Muscle of leg (tissue), 16 donors: ENCODE measurements around the gene MRPL48. TPM values are rescaled to one million over a fixed set of nuclear protein-coding genes. Genes with fewer than 3 reads are reported as not detected.
"Not testable (repeated sequence)": the region's sequence is repeated elsewhere in the genome, so short reads cannot be mapped to it uniquely, and the experiment has no call there.

Experiments used
- DNase-seq: peaks from one replicate; pipeline ENCODE4 v3.0.0; 2013
- H3K27ac ChIP-seq: one replicate; pipeline ENCODE4 v1.5.1; 2013; ENCODE audit warnings: mild to moderate bottlenecking, low read length, control low read depth
- H3K27me3 ChIP-seq: one replicate; pipeline ENCODE4 v1.6.1; 2013; ENCODE audit warnings: low read length; ENCODE audit not compliant: control insufficient read depth, insufficient read depth
- H3K36me3 ChIP-seq: one replicate; pipeline ENCODE4 v1.6.1; 2013; ENCODE audit warnings: low read length; ENCODE audit not compliant: control insufficient read depth, insufficient read depth
- H3K4me1 ChIP-seq: one replicate; pipeline ENCODE4 v1.6.1; 2013; ENCODE audit warnings: low read length; ENCODE audit not compliant: control insufficient read depth, insufficient read depth
- H3K4me3 ChIP-seq: one replicate; pipeline ENCODE4 v1.5.1; 2013; ENCODE audit warnings: low read length, control low read depth
- H3K9me3 ChIP-seq: replicated peaks from 2 replicates; pipeline ENCODE4 v1.6.1; 2013; ENCODE audit warnings: low read depth, low read length; ENCODE audit not compliant: control insufficient read depth
- WGBS: methylation state at CpG from one replicate; pipeline ENCODE4 v1.1.5; 2013; ENCODE audit warnings: missing lambda C conversion rate; ENCODE audit not compliant: insufficient coverage; 5-methylcytosine and 5-hydroxymethylcytosine counted together
- long read RNA-seq, 11 donors: transcript quantifications; one replicate each; lab custom pipeline, GENCODE V29; 2026
- polyA plus RNA-seq, 8 donors: library from polyadenylated mRNA; unstranded; fragments of 120-200 nt; gene quantifications; one replicate each; pipeline versions ENCODE4 v1.2.1 to v1.2.3, GENCODE V29; 2013; ENCODE audit warnings: inconsistent platforms in 1 of 8, low replicate concordance in 1 of 8; ENCODE audit not compliant: insufficient read length in 8 of 8, insufficient read depth in 1 of 8
- total RNA-seq: library from RNA; stranded (reverse); fragments of 120-200 nt; gene quantifications from one replicate; pipeline ENCODE4 v1.2.4, GENCODE V29; 2013

MRPL48 gene
- 38.7 TPM for total RNA-seq
- polyA plus RNA-seq, result 10 to 100 TPM; 31.8 to 48.8 (median 39.6) TPM
- long read RNA-seq, donor 1, transcript MRPL48-201 (8 exons, 1,536 nt), result major isoform, 7 of 7 reads
- long read RNA-seq, donor 1, partial matches to known transcripts, result 0 of 7 reads
- long read RNA-seq, donor 1, other reads (novel, unspliced or antisense), result 0 of 7 reads
- long read RNA-seq, donor 2, partial matches to known transcripts, result 0 of 1 reads
- long read RNA-seq, donor 2, other reads (novel, unspliced or antisense), result 0 of 1 reads
- long read RNA-seq, donor 3, transcript MRPL48-201 (8 exons, 1,536 nt), result major isoform, 15 of 164 reads
- long read RNA-seq, donor 3, partial matches to known transcripts, result 145 of 164 reads
- long read RNA-seq, donor 3, other reads (novel, unspliced or antisense), result 0 of 164 reads
- long read RNA-seq, donor 4, transcript MRPL48-201 (8 exons, 1,536 nt), result major isoform, 9 of 9 reads
- long read RNA-seq, donor 4, partial matches to known transcripts, result 0 of 9 reads
- long read RNA-seq, donor 4, other reads (novel, unspliced or antisense), result 0 of 9 reads
- long read RNA-seq, donor 5, transcript MRPL48-201 (8 exons, 1,536 nt), result major isoform, 21 of 24 reads
- long read RNA-seq, donor 5, partial matches to known transcripts, result 0 of 24 reads
- long read RNA-seq, donor 5, other reads (novel, unspliced or antisense), result 0 of 24 reads
- long read RNA-seq, donor 6, transcript MRPL48-201 (8 exons, 1,536 nt), result major isoform, 31 of 39 reads
- long read RNA-seq, donor 6, transcript MRPL48-214 (7 exons, 742 nt), result minor isoform, 5 of 39 reads
- long read RNA-seq, donor 6, partial matches to known transcripts, result 0 of 39 reads
- long read RNA-seq, donor 6, other reads (novel, unspliced or antisense), result 0 of 39 reads
- long read RNA-seq, donor 7, transcript MRPL48-201 (8 exons, 1,536 nt), result major isoform, 19 of 23 reads
- long read RNA-seq, donor 7, partial matches to known transcripts, result 0 of 23 reads
- long read RNA-seq, donor 7, other reads (novel, unspliced or antisense), result 0 of 23 reads
- long read RNA-seq, donor 8, transcript MRPL48-201 (8 exons, 1,536 nt), result major isoform, 5 of 103 reads
- long read RNA-seq, donor 8, partial matches to known transcripts, result 97 of 103 reads
- long read RNA-seq, donor 8, other reads (novel, unspliced or antisense), result 0 of 103 reads
- long read RNA-seq, donor 9, transcript MRPL48-201 (8 exons, 1,536 nt), result major isoform, 9 of 9 reads
- long read RNA-seq, donor 9, partial matches to known transcripts, result 0 of 9 reads
- long read RNA-seq, donor 9, other reads (novel, unspliced or antisense), result 0 of 9 reads
- long read RNA-seq, donor 10, transcript MRPL48-201 (8 exons, 1,536 nt), result major isoform, 20 of 22 reads
- long read RNA-seq, donor 10, partial matches to known transcripts, result 0 of 22 reads
- long read RNA-seq, donor 10, other reads (novel, unspliced or antisense), result 0 of 22 reads
- long read RNA-seq, donor 11, transcript MRPL48-201 (8 exons, 1,536 nt), result major isoform, 10 of 163 reads
- long read RNA-seq, donor 11, partial matches to known transcripts, result 152 of 163 reads
- long read RNA-seq, donor 11, other reads (novel, unspliced or antisense), result 0 of 163 reads

GRCh38 chr11:73787643-73788558 is at the start of gene MRPL48:
TSS of gene MRPL48 (plus strand) at chr11:73787874. CDS start at chr11:73787972, 98 bp downstream.
- Histone ChIP-seq H3K27ac (peak within 1 kb of the TSS; percentile 95), H3K9me3 (no peaks in the 10 kb centered on the region), H3K27me3 (no peaks in the 10 kb centered on the region), H3K4me3 (peak within 1 kb of the TSS; percentile 67), H3K4me1 (peaks cover 7% of the 10 kb centered on the region), H3K36me3 (peaks cover 4% of the 10 kb centered on the region)
- peak; percentile 96 for DNase-seq
- 1% methylated on average over 21 of the region's 44 CpGs for WGBS

GRCh38 chr11:73743045-73743444 is 44.6 kb upstream of the MRPL48 start:
- Histone ChIP-seq H3K36me3 (peaks cover 5% of the 10 kb centered on the region), H3K9me3 (no peaks in the 10 kb centered on the region), H3K4me3 (no peak overlapping the region), H3K4me1 (no peaks in the 10 kb centered on the region), H3K27ac (no peak overlapping the region), H3K27me3 (no peaks in the 10 kb centered on the region)
- no peak for DNase-seq
- WGBS, result 93% methylated on average over 3 of the region's 7 CpGs

GRCh38 chr11:73746701-73747100 is 41.0 kb upstream of the MRPL48 start:
- H3K4me1 ChIP-seq, result no peaks in the 10 kb centered on the region
- no peak overlapping the region for H3K4me3 ChIP-seq
- H3K36me3 ChIP-seq, result no peaks in the 10 kb centered on the region
- H3K9me3 ChIP-seq, result no peaks in the 10 kb centered on the region
- H3K27ac ChIP-seq, result no peak overlapping the region
- H3K27me3 ChIP-seq, result no peaks in the 10 kb centered on the region
- DNase-seq, result no peak
- 100% methylated on average over 5 of the region's 13 CpGs for WGBS

GRCh38 chr11:73747762-73748161 is 39.9 kb upstream of the MRPL48 start:
- WGBS, result no CpG with 5 or more reads among the region's 3 CpGs
- Histone ChIP-seq H3K4me3 (no peak overlapping the region), H3K4me1 (peaks cover 4% of the 10 kb centered on the region), H3K9me3 (no peaks in the 10 kb centered on the region), H3K36me3 (no peaks in the 10 kb centered on the region), H3K27me3 (no peaks in the 10 kb centered on the region), H3K27ac (no peak overlapping the region)
- no peak for DNase-seq

GRCh38 chr11:73748300-73748699 is 39.4 kb upstream of the MRPL48 start:
- H3K27me3 ChIP-seq, result no peaks in the 10 kb centered on the region
- no peaks in the 10 kb centered on the region for H3K36me3 ChIP-seq
- no peaks in the 10 kb centered on the region for H3K9me3 ChIP-seq
- no CpG with 5 or more reads among the region's 5 CpGs for WGBS
- H3K27ac ChIP-seq, result no peak overlapping the region
- no peak for DNase-seq
- H3K4me3 ChIP-seq, result no peak overlapping the region
- peaks cover 4% of the 10 kb centered on the region for H3K4me1 ChIP-seq

- Histone ChIP-seq H3K36me3 (no peaks in the 10 kb centered on the region), H3K27ac (no peak overlapping the region), H3K4me1 (peaks cover 4% of the 10 kb centered on the region), H3K9me3 (no peaks in the 10 kb centered on the region), H3K4me3 (no peak overlapping the region), H3K27me3 (no peaks in the 10 kb centered on the region)
- DNase-seq, result no peak
- 40% methylated on average over 1 of the region's 7 CpGs for WGBS
Observed at GRCh38 chr11:73749118-73749517, 38.6 kb upstream of the MRPL48 start.

GRCh38 chr11:73750228-73750627 is 37.4 kb upstream of the MRPL48 start:
- Histone ChIP-seq H3K4me1 (peaks cover 4% of the 10 kb centered on the region), H3K9me3 (no peaks in the 10 kb centered on the region), H3K36me3 (no peaks in the 10 kb centered on the region), H3K4me3 (no peak overlapping the region), H3K27ac (no peak overlapping the region), H3K27me3 (no peaks in the 10 kb centered on the region)
- no CpG with 5 or more reads among the region's 5 CpGs for WGBS
- DNase-seq, result no peak

GRCh38 chr11:73750862-73751261 is 36.8 kb upstream of the MRPL48 start:
- H3K36me3 ChIP-seq, H3K4me3 ChIP-seq, H3K27ac ChIP-seq, H3K4me1 ChIP-seq, H3K9me3 ChIP-seq, DNase-seq, H3K27me3 ChIP-seq: not testable (repeated sequence)
- WGBS, result 86% methylated on average over 1 of the region's 4 CpGs
